ENCODE data around the gene IER5L. TPM values are rescaled to one million over a fixed set of nuclear protein-coding genes. Genes with fewer than 3 reads are reported as not detected.

Gene IER5L
- total RNA-seq, 1 donor from 2014 or later: 36.0 TPM

DNA sequence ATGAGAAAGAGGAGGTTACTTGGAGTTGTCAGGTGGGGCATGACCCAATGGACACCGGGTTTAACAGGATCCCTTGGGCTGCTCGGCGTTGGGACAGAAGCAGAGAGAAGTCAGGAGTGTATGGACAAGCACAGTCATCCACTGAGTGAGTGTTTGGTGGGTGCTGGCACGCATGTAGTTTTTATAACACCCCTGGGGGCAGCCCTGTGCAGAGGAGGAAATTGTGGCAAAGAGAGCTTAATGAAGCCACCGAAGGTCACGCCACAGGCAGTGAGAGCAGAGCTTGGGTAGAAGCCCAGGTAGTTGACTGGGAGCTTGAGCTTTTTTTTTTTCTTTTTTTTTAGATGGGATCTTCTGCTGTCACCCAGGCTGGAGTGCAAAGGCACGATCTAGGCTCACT, 43.2 kb upstream of the IER5L start:
- no peaks in the 10 kb centered on the region for H3K36me3 Mint-ChIP-seq (ENCODE audit: unreplicated experiment)
- H3K4me1 Mint-ChIP-seq (ENCODE audit: low read depth, unreplicated experiment): peaks cover 14% of the 10 kb centered on the region
- TF ChIP-seq, protein P1, sequence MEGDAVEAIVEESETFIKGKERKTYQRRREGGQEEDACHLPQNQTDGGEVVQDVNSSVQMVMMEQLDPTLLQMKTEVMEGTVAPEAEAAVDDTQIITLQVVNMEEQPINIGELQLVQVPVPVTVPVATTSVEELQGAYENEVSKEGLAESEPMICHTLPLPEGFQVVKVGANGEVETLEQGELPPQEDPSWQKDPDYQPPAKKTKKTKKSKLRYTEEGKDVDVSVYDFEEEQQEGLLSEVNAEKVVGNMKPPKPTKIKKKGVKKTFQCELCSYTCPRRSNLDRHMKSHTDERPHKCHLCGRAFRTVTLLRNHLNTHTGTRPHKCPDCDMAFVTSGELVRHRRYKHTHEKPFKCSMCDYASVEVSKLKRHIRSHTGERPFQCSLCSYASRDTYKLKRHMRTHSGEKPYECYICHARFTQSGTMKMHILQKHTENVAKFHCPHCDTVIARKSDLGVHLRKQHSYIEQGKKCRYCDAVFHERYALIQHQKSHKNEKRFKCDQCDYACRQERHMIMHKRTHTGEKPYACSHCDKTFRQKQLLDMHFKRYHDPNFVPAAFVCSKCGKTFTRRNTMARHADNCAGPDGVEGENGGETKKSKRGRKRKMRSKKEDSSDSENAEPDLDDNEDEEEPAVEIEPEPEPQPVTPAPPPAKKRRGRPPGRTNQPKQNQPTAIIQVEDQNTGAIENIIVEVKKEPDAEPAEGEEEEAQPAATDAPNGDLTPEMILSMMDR (IDR thresholded peaks at IDR 0.05; ENCODE audit: partially characterized antibody, unreplicated experiment): no peak
- DNase-seq: no peak
- H3K27ac Mint-ChIP-seq (ENCODE audit: unreplicated experiment): no peak overlapping the region
- H3K27me3 Mint-ChIP-seq (ENCODE audit: unreplicated experiment): peaks cover 15% of the 10 kb centered on the region
- H3K9me3 Mint-ChIP-seq (ENCODE audit: unreplicated experiment): no peaks in the 10 kb centered on the region
- no peak overlapping the region for H3K4me3 Mint-ChIP-seq (ENCODE audit: unreplicated experiment)

- no peak for DNase-seq
- TF ChIP-seq, protein P1 (IDR thresholded peaks at IDR 0.05; ENCODE audit: partially characterized antibody, unreplicated experiment): no peak
- Mint-ChIP-seq H3K4me1 (ENCODE audit: low read depth, unreplicated experiment) (peaks cover 14% of the 10 kb centered on the region), H3K4me3 (ENCODE audit: unreplicated experiment) (no peak overlapping the region), H3K9me3 (ENCODE audit: unreplicated experiment) (no peaks in the 10 kb centered on the region), H3K27ac (ENCODE audit: unreplicated experiment) (no peak overlapping the region), H3K36me3 (ENCODE audit: unreplicated experiment) (no peaks in the 10 kb centered on the region), H3K27me3 (ENCODE audit: unreplicated experiment) (peaks cover 15% of the 10 kb centered on the region)
Measured at GRCh38 chr9:129220771-129221170, 42.7 kb upstream of the IER5L start.

- peaks cover 10% of the 10 kb centered on the region for H3K4me1 Mint-ChIP-seq (ENCODE audit: low read depth, unreplicated experiment)
Measured at GRCh38 chr9:129218918-129219317, 40.9 kb upstream of the IER5L start.

GRCh38 chr9:129218272-129218625, 40.2 kb upstream of the IER5L start:
- Mint-ChIP-seq H3K9me3 (ENCODE audit: unreplicated experiment) (peaks cover 2% of the 10 kb centered on the region), H3K27me3 (ENCODE audit: unreplicated experiment) (peaks cover 12% of the 10 kb centered on the region), H3K27ac (ENCODE audit: unreplicated experiment) (peak overlapping the region; percentile 66), H3K36me3 (ENCODE audit: unreplicated experiment) (no peaks in the 10 kb centered on the region), H3K4me1 (ENCODE audit: low read depth, unreplicated experiment) (peaks cover 10% of the 10 kb centered on the region), H3K4me3 (ENCODE audit: unreplicated experiment) (no peak overlapping the region)
- TF ChIP-seq, protein P1 (IDR thresholded peaks at IDR 0.05; ENCODE audit: partially characterized antibody, unreplicated experiment): no peak
- DNase-seq: no peak

More at GRCh38 chr9:129218918-129219317, 40.9 kb upstream of the IER5L start:
- peaks cover 13% of the 10 kb centered on the region for H3K27me3 Mint-ChIP-seq (ENCODE audit: unreplicated experiment)
- DNase-seq: no peak
- no peaks in the 10 kb centered on the region for H3K36me3 Mint-ChIP-seq (ENCODE audit: unreplicated experiment)
- no peak overlapping the region for H3K27ac Mint-ChIP-seq (ENCODE audit: unreplicated experiment)
- TF ChIP-seq, protein P1 (IDR thresholded peaks at IDR 0.05; ENCODE audit: partially characterized antibody, unreplicated experiment): no peak
- H3K4me3 Mint-ChIP-seq (ENCODE audit: unreplicated experiment): no peak overlapping the region
- H3K9me3 Mint-ChIP-seq (ENCODE audit: unreplicated experiment): peaks cover 2% of the 10 kb centered on the region

DNA sequence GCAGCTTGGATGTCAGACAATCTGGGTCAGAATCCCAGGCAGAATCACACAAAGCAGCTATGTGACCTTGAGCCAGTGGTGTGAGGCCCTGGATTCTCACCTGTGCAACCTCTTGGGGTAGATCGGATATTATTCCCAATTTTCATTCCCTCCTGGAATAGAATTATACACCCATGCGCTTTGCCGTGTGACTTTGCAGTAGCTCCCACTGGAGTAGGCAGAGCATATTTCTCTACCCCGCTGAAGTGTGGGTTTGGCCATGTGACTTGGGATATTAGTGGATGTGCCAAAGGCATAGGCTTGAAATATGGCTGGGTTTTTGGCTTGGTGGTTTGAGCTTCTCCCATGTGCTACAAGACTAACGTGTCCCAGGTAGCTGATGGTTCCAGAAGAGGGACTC, 35.5 kb upstream of the IER5L start:
- TF ChIP-seq, protein P1 (IDR thresholded peaks at IDR 0.05; ENCODE audit: partially characterized antibody, unreplicated experiment): no peak
- Mint-ChIP-seq H3K4me1 (ENCODE audit: low read depth, unreplicated experiment) (peaks cover 14% of the 10 kb centered on the region), H3K27ac (ENCODE audit: unreplicated experiment) (no peak overlapping the region), H3K36me3 (ENCODE audit: unreplicated experiment) (no peaks in the 10 kb centered on the region), H3K27me3 (ENCODE audit: unreplicated experiment) (peaks cover 7% of the 10 kb centered on the region), H3K9me3 (ENCODE audit: unreplicated experiment) (peaks cover 2% of the 10 kb centered on the region), H3K4me3 (ENCODE audit: unreplicated experiment) (no peak overlapping the region)
- no peak for DNase-seq
